Stomach smooth muscle (tissue), 2 donors: ENCODE results near the gene NEIL1.
"Not testable (repeated sequence)": the region's sequence is repeated elsewhere in the genome, so short reads cannot be mapped to it uniquely, and the experiment has no call there.

Source experiments
- H3K27ac ChIP-seq: one replicate; pipeline ENCODE4 v1.7.0; 2013; ENCODE audit warnings: mild to moderate bottlenecking, low read length, inconsistent platforms
- H3K27me3 ChIP-seq, 2 donors: one replicate each; pipeline ENCODE4 v1.7.0; 2013; ENCODE audit warnings: low read length in 2 of 2; ENCODE audit not compliant: insufficient read depth in 2 of 2, control insufficient read depth in 1 of 2
- H3K36me3 ChIP-seq, 2 donors: one replicate each; pipeline ENCODE4 v1.7.0; 2013; ENCODE audit warnings: low read length in 2 of 2; ENCODE audit not compliant: control insufficient read depth in 2 of 2, insufficient read depth in 2 of 2
- H3K4me1 ChIP-seq: one replicate; pipeline ENCODE4 v1.7.0; 2013; ENCODE audit warnings: low read length; ENCODE audit not compliant: control insufficient read depth, insufficient read depth
- H3K4me3 ChIP-seq, 2 donors: one replicate each; pipeline ENCODE4 v1.7.0; 2013; ENCODE audit warnings: low read length in 2 of 2
- H3K9ac ChIP-seq, 2 donors: one replicate each; pipeline ENCODE4 v1.7.0; 2013; ENCODE audit warnings: low read length in 2 of 2, mild to moderate bottlenecking in 1 of 2
- H3K9me3 ChIP-seq, 2 donors: one replicate each; pipeline ENCODE4 v1.7.0; 2013; ENCODE audit warnings: low read length in 2 of 2; ENCODE audit not compliant: control insufficient read depth in 2 of 2
- donor health status: healthy.
- donor health status: Pancreatic carcinoma.

The NEIL1 gene, protein sequence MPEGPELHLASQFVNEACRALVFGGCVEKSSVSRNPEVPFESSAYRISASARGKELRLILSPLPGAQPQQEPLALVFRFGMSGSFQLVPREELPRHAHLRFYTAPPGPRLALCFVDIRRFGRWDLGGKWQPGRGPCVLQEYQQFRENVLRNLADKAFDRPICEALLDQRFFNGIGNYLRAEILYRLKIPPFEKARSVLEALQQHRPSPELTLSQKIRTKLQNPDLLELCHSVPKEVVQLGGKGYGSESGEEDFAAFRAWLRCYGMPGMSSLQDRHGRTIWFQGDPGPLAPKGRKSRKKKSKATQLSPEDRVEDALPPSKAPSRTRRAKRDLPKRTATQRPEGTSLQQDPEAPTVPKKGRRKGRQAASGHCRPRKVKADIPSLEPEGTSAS

GRCh38 chr15:75346796-75347221 is at the start of gene NEIL1:
NEIL1 (plus strand) TSS chr15:75347039; CDS start chr15:75348906, 1,867 bp downstream.
- Histone ChIP-seq H3K9me3 (no peaks in the 10 kb centered on the region), H3K36me3 (no peaks in the 10 kb centered on the region), H3K9ac (peak within 1 kb of the TSS; percentile 79 to 82), H3K4me3 (peak within 1 kb of the TSS; percentile 94), H3K4me1 (peaks cover 15% of the 10 kb centered on the region), H3K27me3 (no peaks in the 10 kb centered on the region), H3K27ac (peak within 1 kb of the TSS; percentile 37)

DNA sequence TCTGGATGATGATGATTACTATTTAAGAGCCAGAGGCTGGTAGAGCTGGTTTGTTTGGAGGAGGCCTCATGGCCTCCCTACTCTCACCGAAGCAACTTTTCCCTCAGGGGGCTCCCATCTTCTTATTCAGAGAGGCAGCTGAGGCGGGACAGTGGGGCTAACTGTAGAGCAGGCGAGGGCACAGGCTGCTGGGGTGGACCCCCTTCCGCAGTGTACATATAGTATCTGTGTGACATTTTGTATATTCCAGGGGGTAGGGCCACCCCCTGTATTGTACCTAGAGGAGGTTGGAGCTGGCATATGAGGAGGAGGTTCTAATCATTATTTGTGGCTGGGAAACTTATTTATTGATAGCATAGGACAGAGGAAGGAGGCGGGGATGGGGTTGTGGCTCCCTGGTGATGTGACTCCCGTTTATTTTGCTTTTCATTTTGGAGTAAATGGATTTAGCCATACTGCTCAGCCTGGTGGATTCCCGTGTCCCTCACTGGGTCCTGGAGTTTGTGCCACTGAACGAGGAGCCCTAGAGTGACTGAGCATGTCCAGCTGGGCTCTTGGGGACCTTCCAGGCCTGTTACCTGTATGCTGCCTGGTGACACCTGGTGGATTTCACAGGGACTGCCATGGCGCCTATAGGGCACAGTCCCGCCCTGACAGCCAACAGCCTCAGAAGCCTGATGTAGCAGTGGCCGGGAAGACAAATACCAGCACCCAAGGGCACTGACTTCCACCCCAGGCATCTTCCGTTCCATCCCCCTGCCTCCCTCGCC is 48.1 kb upstream of the NEIL1 start:
- not testable (repeated sequence) for H3K9me3 ChIP-seq, H3K27me3 ChIP-seq, H3K4me1 ChIP-seq, H3K27ac ChIP-seq, H3K4me3 ChIP-seq, H3K9ac ChIP-seq, H3K36me3 ChIP-seq

DNA sequence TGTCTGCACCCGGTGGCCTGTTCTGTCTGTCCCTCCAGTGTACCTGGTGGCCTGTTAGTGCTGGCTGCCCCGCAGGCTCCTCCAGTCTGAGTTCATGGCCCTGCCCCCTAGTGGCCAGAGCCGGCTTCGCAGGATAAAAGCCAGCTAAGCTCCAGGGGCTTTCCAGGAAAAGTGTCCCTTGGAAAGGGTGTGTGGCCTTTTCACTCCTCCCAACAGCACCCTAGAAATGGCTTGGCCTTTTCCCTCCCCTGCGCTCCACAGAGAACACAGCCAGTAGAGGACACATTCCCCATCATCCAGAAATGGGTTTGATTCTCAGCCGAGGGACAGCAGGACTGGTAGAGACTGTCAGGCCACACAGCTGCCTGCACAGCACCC is 47.5 kb upstream of the NEIL1 start:
- H3K36me3 ChIP-seq, H3K27me3 ChIP-seq, H3K9me3 ChIP-seq, H3K9ac ChIP-seq, H3K4me3 ChIP-seq, H3K4me1 ChIP-seq, H3K27ac ChIP-seq: not testable (repeated sequence)

DNA sequence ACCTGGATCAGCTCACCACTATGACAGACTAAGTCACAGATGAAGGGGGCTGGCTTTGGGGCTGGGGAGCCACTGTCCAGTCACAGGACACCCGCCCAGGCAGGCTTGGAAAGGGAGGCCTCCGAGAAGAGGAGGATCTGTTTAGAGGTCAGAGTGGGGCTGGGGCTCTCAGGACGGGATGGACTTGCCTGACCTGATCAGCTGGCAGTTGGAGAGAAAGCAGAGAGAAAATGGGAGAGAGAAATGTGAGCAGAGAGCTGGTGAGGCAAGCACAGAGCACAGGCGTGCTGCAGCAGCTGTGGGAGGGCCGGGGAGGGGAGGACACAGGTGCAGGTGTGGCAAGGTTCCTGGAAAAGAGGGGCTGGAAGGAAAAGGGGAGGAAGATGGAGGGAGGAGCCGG is 46.8 kb upstream of the NEIL1 start:
- H3K9ac ChIP-seq, H3K27ac ChIP-seq, H3K4me3 ChIP-seq, H3K27me3 ChIP-seq, H3K9me3 ChIP-seq, H3K36me3 ChIP-seq, H3K4me1 ChIP-seq: not testable (repeated sequence)

- H3K27me3 ChIP-seq = peaks cover 3 to 7% of the 10 kb centered on the region in 2 donors
- H3K4me3 ChIP-seq = no peak overlapping the region
- no peaks in the 10 kb centered on the region for H3K36me3 ChIP-seq
- H3K4me1 ChIP-seq = no peaks in the 10 kb centered on the region
- no peak overlapping the region for H3K9ac ChIP-seq
- H3K9me3 ChIP-seq = no peaks in the 10 kb centered on the region
- H3K27ac ChIP-seq = no peak overlapping the region
Observed at GRCh38 chr15:75302318-75302717, 44.5 kb upstream of the NEIL1 start.

DNA sequence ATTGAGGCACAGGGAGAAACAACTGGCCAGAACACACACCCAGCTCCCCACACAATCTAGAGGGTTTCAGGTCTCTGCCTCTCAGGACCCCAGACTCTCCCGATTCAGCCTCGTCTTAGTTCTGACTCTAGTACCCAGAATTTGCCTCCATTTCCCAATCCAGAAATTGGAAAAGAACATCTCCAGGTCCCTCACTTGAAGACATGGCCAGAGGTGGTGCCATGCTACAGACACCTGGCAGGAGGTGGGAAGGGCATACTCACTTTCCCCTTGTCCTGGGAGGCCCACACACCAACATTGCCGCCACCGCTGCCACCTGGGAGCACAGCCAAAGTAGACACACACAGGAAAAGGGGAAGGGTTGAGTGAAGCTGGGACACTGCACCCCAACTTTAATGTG is 44.1 kb upstream of the NEIL1 start:
- not testable (repeated sequence) for H3K36me3 ChIP-seq, H3K4me1 ChIP-seq, H3K9ac ChIP-seq, H3K27ac ChIP-seq, H3K9me3 ChIP-seq, H3K4me3 ChIP-seq, H3K27me3 ChIP-seq

GRCh38 chr15:75306188-75306587 is 40.7 kb upstream of the NEIL1 start:
- no peaks in the 10 kb centered on the region for H3K4me1 ChIP-seq
- H3K27me3 ChIP-seq = peaks cover 8 to 16% of the 10 kb centered on the region in 2 donors
- no peak overlapping the region for H3K9ac ChIP-seq
- no peaks in the 10 kb centered on the region for H3K36me3 ChIP-seq
- no peak overlapping the region for H3K27ac ChIP-seq
- no peaks in the 10 kb centered on the region for H3K9me3 ChIP-seq
- H3K4me3 ChIP-seq = no peak overlapping the region

GRCh38 chr15:75307778-75308390 is 39.0 kb upstream of the NEIL1 start:
- peaks cover 8 to 16% of the 10 kb centered on the region in 2 donors for H3K27me3 ChIP-seq
- H3K4me1 ChIP-seq = no peaks in the 10 kb centered on the region
- H3K27ac ChIP-seq = no peak overlapping the region
- no peaks in the 10 kb centered on the region for H3K9me3 ChIP-seq
- H3K9ac ChIP-seq = no peak overlapping the region
- no peaks in the 10 kb centered on the region for H3K36me3 ChIP-seq
- H3K4me3 ChIP-seq = no peak overlapping the region

- H3K27ac ChIP-seq = no peak overlapping the region
- H3K4me3 ChIP-seq = no peak overlapping the region
- no peak overlapping the region for H3K9ac ChIP-seq
- H3K4me1 ChIP-seq = no peaks in the 10 kb centered on the region
- no peaks in the 10 kb centered on the region for H3K9me3 ChIP-seq
- H3K36me3 ChIP-seq = no peaks in the 10 kb centered on the region
- peaks cover 10 to 13% of the 10 kb centered on the region in 2 donors for H3K27me3 ChIP-seq
Observed at GRCh38 chr15:75309711-75310110, 37.1 kb upstream of the NEIL1 start.

GRCh38 chr15:75312548-75312947 is 34.3 kb upstream of the NEIL1 start:
- H3K27me3 ChIP-seq, H3K4me1 ChIP-seq, H3K9me3 ChIP-seq, H3K4me3 ChIP-seq, H3K9ac ChIP-seq, H3K36me3 ChIP-seq, H3K27ac ChIP-seq: not testable (repeated sequence)
